Right lobe of liver (tissue), 4 donors: ENCODE measurements around the gene PELI1.

ENCODE experiments used
- CTCF ChIP-seq, 4 donors: fragments of 200-600 bp in 3 of 4; fragments of 450-650 bp in 1 of 4; IDR thresholded peaks; one replicate each; pipeline versions ENCODE4 v1.5.1 to v1.8.0; 2016 to 2022; ENCODE audit warnings: antibody characterized with exemption in 4 of 4, mild to moderate bottlenecking in 2 of 4
- POLR2A ChIP-seq: fragments of 450-650 bp; IDR thresholded peaks from one replicate; pipeline ENCODE4 v1.6.1; 2017; ENCODE audit warnings: antibody characterized with exemption, mild to moderate bottlenecking
- donor health status: DM: no; HTN: no; CAD: no.
- donor health status: DM: no; HTN: no; CAD: no.
- donor health status: DM: no; HTN: yes; CAD: no.

- TF ChIP-seq POLR2A (no peak), CTCF (IDR thresholded peaks at IDR 0.05) (no peak)
Observed at GRCh38 chr2:64133354-64133753, 10.9 kb downstream of the PELI1 start.
